Suprapubic skin (tissue), 4 donors: ENCODE results near the gene WDR87.

Source experiments
- EP300 ChIP-seq: sonication (generic); formaldehyde crosslinking; IDR thresholded peaks from one replicate; pipeline ENCODE4 v1.6.1; 2017; ENCODE audit warnings: antibody characterized with exemption
- POLR2A ChIP-seq, 2 donors: fragments of 450-650 bp; IDR thresholded peaks; one replicate each; pipeline ENCODE4 v1.6.1; 2017; ENCODE audit warnings: antibody characterized with exemption in 2 of 2, mild to moderate bottlenecking in 2 of 2, moderate library complexity in 2 of 2
- POLR2AphosphoS5 ChIP-seq, 3 donors: sonication (generic); formaldehyde crosslinking; IDR thresholded peaks; one replicate each; pipeline ENCODE4 v1.6.1; 2017; ENCODE audit warnings: antibody characterized with exemption in 3 of 3
- TF ChIP-seq, protein P1 (sequence below), 2 donors: fragments of 200-600 bp in 1 of 2; fragments of 450-650 bp in 1 of 2; sonication (generic) in 1 of 2; IDR thresholded peaks; one replicate each; pipeline ENCODE4 v1.5.1; 2016 to 2019; ENCODE audit warnings: antibody characterized with exemption in 2 of 2, mild to moderate bottlenecking in 1 of 2, moderate library complexity in 1 of 2

DNA sequence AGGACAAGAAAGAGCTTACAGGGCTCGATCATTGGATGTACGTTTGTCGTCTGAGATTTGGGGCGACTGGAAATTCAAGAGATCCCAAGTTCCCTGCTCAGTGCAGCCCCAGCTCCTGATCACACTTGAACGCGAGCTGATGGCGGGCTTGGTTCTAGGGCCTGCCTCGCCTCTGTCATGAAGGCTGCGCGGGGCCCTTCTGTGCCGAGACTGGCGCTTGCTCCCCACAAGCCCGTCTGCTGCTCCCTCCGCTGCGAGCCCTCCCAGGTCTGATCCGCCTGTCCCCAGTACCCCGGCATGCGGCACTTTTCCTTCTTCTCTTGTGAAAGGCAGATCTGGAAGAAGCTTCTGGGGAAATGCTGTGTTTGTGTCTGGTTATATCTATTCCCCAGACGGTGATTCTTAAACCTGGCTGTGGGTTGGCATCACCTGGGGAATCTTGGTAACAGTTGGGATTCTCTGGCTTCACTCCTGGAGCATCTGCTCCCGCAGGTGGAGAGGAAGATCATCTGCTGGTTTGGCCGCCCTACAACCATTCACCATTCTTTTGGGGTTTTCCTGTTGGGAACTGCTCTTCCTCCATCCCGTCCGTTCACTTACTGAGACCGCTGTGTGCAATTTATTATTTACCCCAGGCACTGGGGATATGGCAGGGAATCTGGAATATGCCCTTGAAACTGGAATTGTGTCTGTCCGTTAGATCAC lies 44.2 kb upstream of the WDR87 start:
- TF ChIP-seq, protein P1, sequence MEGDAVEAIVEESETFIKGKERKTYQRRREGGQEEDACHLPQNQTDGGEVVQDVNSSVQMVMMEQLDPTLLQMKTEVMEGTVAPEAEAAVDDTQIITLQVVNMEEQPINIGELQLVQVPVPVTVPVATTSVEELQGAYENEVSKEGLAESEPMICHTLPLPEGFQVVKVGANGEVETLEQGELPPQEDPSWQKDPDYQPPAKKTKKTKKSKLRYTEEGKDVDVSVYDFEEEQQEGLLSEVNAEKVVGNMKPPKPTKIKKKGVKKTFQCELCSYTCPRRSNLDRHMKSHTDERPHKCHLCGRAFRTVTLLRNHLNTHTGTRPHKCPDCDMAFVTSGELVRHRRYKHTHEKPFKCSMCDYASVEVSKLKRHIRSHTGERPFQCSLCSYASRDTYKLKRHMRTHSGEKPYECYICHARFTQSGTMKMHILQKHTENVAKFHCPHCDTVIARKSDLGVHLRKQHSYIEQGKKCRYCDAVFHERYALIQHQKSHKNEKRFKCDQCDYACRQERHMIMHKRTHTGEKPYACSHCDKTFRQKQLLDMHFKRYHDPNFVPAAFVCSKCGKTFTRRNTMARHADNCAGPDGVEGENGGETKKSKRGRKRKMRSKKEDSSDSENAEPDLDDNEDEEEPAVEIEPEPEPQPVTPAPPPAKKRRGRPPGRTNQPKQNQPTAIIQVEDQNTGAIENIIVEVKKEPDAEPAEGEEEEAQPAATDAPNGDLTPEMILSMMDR (IDR thresholded peaks at IDR 0.05) = no peak
- TF ChIP-seq POLR2A (IDR thresholded peaks at IDR 0.05) (no peak), POLR2AphosphoS5 (IDR thresholded peaks at IDR 0.05) (no peak), EP300 (no peak)
